ENCODE measurements around the gene NOXA1.
"Not testable (repeated sequence)": the region's sequence is repeated elsewhere in the genome, so short reads cannot be mapped to it uniquely, and the experiment has no call there.

The NOXA1 gene

DNA sequence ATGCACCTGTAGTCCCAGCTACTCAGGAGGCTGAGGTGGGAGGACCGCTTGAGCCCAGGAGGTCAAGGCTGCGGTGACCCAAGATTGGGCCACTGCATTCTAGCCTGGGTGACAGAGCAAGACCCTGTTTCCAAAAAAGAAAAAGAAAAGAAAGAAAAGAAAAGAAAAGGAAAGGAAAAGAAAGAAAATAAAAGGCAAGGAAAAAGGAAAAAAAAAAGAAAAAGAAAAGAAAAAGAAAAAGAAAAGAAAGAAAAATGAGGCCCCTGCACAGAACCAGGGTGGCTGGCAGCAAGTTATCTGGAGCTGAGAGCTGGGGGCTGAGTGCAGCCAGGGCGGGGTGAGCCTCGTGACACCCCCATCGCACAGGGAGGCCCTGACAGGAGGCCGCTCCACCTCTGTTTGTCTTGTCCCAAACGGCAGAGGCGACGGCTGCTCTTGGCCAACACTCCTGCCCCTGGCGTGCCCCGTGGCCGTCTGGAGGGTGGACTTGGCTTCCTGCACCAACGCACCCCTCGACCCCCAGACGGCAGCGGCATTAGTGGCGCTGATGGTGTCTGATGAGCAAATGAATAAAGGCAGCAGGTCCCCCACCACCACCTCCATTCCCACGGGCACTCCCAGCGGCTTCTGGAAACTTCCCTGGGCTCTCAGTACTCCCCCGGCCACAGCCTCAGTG, 17.0 kb upstream of the NOXA1 start:
- DNase-seq (ENCODE audit: low spot score), result no peak

DNA sequence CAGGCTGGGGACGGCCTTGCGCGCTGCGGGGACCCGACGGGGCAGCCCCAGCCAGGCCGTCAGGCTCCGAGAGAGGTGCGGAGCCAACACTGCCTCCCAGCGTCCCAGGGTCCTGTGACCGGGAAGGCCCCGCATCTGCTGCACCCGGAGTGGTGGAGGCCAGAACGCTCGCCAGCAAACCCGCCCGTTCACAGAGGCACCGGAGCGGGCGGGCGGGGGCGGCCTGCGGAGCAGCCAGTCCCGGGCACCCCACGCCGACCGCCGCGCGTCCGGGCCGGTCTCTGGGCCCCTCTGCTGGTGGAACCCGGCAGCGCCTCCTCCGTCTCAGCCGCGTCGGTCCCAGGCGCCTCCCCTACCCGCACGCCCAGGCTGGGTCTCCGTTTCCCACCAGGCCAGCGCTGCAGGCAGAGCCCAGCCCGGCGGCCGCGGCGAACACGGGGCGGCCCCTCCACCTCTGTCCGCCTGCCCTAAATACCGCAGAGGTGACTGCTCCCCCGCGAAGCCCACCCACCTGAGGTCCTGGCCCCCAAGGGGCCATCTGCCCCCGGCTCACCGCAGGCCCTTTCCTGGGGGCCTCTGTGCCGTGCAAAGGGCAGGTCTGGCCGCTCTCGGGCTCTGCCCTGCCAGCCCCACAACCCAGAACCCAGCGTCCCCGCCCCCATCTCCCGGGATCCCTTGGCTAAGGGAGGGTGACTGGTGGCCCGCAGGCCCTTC, 16.2 kb upstream of the NOXA1 start:
- peak; percentile 48 for DNase-seq (ENCODE audit: low spot score)

DNA sequence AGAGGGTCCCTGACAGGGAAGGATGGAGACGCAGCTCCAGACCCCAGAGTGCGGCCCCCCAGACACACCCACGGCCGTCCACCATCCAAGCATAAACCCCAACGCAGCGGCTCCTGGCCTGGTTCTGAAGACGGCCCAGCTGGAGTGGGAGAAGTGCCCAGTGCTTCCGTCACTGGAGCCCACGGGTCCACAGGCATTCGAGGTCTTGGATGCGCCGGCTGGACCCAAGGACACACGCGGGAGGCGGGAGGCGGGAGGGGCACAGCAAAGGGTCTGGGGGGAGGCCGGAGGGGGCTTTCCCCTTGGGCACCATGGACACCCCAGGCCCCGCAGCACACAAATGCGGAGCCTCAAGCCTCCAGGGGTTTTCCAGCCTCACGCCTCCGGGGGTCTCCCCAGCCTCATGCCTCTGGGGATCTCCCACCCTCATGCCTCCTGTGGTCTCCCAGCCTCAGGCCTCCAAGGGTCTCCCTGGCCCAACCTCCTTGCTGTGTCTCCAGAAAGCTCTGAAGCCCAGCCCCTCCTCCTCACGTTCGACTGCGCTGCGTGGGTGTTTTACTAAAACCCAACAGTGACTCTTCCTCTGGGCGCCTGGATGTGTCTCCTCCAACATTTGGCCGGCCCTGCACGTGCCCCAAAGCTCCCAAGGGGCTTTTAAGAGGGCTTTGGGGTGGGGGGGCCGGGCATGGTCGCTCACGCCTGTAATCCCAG, 15.4 kb upstream of the NOXA1 start:
- DNase-seq (ENCODE audit: low spot score), result no peak

DNA sequence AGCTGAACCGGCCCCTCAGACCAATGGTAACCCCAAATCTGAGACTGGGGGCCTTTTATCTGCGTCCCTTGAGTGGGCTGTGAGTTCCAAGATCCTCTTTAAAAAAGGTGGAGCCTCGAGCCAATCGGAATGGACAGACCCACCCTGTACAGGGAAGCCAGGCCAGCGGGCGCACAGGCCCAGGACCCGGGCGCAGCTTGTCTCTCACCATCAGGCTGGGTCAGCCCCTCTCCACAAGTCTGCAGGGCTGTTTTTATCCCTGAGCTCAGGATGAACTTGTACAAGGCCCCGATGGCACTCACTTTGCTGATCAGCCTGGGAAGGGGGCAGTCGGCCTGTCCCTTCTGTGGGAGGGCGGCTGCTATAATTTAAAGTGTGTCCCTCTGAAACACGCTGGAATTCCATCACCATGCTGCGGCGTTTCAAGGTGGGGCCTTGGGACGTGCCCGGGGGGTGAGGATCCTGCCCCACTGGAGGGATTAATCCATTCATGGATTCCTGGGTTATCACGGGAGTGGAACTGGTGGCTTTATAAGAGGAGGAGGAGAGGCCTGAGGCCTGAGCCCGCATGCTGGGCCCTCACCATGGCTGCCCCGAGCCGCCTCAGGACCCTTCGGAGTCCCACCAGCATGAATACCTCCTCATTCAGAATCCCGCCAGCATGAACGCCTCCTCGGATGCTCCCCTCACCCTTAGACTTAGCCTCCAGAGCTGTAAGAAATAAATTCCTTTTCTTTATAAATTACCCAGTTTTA, 14.4 kb upstream of the NOXA1 start:
- no peak for DNase-seq (ENCODE audit: low spot score)

DNA sequence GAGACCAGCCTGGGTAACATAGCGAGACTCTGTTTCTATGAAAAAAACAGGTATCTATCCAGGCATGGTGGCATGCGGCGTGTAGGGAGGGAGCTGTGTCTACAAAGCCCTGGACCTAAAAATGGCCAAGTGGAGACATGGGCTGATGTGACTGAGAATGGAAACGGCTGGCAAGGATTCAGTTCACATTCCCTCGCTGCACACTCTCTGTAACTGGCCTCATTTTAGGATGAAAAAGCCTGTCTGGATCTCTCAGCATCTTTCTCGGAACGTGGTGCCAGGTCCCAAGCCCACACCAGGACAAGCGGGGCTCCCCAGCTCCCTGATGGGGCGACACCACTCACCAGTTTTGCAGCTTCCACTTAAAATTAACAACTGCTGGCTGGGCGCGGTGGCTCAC, 13.7 kb upstream of the NOXA1 start:
- no peak for DNase-seq (ENCODE audit: low spot score)

DNA sequence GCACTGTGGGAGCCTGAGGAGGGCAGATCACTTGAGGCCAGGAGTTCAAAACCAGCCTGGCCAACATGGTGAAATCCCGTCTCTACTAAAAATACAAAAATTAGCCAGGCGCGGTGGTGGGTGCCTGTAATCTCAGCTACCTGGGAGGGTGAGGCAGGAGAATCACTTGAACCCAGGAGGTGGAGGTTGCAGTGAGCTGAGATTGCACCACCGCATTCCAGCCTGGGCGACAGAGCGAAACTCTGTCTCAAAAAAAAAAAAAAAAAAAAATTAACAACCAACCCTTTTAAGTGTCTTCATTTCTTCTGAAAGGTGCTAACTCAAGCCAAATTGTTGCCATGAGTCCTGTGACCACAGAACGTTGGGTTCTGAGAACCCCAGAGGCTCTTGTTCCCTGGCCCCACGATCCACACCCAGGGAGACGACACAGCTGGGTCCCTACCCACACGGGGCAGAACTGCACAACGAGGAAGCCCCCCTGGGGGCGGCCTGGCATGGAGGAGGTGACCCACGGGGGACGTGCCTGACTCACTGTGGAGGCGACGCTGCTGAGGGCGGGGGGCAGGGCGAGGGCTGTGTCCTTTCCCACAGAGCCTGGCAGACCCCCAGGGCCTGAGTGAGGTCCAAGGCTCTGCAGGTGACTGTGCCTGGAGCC, 12.8 kb upstream of the NOXA1 start:
- DNase-seq (ENCODE audit: low spot score), result not testable (repeated sequence)

DNA sequence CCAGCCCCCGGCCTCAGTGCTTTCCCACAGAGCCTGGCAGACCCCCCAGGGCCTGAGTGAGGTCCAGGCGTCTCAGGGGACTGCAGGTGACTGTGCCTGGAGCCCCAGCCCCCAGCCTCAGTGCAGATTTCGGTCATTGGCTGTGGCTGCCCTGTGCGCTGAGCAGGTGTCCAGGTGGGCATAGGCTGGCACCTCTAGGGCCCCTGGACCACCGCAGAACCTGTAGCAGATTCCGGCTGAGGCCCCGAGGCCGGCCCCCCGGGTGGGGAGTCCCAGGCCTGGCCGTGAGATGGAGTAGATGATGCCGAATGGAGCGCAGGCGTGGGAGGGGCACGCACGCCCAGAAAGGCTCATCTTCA, 12.3 kb upstream of the NOXA1 start:
- DNase-seq (ENCODE audit: low spot score), result no peak

DNA sequence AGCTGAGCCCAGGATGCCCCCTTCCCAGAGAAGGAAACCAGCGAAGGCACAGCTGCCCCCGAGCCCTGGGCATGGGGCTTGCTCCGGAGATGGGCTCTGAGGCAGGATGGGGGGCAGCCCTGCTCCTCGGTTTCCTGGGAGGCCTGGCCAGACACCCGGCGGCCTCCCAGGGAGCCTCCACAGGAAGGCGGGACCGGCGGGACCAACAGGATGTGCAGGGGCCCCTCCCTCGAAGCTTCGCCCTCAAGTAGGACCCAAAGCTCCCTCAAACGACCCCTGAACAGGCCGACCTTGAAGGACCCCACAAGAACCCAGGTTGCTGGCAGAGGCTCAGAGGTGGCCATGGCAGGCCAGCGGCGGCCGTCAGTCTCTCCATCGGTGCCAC, 11.9 kb upstream of the NOXA1 start:
- DNase-seq (ENCODE audit: low spot score), result no peak

DNA sequence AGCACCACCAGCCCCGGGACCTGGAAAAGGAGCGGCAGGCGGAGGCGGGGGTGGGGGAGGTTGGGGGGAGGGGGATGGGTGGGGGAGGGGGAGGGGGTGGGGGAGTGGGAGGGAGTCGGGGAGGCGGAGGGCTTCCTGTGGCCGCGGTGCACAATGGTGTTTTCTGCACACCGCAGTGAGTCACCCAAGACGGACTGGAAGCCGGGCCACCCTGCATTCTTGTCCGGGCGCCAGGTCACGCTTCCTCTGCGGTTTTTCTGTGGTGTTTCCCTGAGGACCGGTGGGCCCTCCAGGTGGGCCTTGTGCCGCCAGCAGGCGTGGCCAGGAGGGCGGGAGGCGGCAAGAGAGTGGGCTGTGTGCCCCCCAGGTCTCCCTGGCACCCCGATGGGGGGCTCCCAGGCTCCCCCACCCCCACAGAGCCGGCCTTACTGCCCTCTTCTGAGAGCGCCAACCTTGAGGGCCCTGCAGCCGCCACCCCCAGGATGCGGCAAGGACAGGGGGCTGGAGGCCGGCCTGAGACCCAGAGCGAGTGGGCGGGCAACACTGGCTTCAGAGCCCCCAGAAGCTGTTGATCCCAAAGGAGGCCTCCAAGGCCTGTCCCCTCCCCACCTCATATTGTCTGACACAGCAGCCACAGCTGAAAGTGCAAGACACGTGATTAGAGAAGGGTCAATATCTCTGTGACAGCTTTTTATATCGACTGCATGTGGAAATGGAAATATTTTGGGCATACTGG, 11.4 kb upstream of the NOXA1 start:
- peak; percentile 60 for DNase-seq (ENCODE audit: low spot score)

DNA sequence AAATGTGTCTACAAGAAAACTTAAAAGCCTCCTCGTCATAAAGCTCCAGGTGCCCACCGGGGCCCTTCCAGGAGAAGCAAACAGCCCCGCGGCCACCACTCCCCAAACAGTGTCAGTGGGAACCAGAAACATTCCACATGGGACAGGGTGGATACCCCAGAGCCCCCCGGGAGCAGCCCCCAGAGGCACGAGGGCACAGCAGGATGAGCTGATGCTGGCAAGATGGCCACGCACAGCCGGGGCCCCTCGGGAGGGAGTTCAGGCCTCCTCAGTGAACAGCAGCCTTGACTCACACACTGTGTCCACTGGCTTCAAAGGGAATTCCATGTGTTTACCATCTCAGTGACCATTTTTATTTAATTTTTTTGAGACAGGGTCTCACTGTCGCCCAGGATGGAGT, 10.8 kb upstream of the NOXA1 start:
- DNase-seq (ENCODE audit: low spot score), result no peak

DNA sequence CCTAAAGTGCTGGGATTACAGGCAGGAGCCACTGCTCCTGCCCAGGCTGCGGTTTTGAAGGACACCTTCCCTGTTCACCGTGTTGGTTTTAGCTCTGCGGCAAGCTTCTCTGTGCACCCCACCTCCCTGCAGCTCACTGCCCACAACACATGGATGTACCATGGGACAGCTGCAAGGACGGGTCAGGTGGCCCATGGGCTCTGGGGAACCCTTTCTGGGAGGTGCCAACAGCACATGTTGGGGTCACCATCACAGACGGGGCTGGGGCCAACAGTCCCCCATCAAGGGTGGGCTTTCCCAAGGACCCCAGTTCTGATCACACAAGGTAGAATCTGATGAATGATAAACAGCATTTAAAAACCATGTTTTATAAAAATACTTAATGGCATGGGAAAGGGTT, 7.7 kb upstream of the NOXA1 start:
- no peak for DNase-seq (ENCODE audit: low spot score)

DNA sequence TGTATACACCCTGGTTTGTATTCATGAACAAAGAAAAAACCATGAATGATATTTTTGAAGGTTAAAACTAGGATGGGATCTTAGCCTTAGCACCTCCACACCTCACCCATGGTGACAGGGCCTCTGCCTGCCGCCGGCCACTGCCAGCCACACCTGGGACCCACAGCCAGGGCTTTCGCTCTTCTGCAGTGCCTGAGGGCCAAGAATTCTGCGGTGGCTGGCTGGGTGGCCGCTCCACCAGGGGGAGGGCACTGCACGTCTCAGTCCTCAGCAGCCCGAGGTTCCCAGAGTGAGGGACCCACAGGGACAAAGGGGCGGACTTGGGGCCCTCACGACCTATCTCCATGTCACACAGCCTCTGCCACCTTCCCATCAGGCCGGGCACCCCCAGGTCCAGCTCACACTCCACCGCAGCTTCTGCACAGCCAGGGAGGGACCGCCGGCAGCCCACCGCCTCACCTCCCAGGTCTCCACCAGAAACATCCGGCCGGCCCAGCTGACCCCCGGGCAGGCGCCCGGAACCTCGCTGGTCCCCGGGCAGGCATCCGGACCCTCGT, 7.1 kb upstream of the NOXA1 start:
- DNase-seq (ENCODE audit: low spot score), result no peak

DNA sequence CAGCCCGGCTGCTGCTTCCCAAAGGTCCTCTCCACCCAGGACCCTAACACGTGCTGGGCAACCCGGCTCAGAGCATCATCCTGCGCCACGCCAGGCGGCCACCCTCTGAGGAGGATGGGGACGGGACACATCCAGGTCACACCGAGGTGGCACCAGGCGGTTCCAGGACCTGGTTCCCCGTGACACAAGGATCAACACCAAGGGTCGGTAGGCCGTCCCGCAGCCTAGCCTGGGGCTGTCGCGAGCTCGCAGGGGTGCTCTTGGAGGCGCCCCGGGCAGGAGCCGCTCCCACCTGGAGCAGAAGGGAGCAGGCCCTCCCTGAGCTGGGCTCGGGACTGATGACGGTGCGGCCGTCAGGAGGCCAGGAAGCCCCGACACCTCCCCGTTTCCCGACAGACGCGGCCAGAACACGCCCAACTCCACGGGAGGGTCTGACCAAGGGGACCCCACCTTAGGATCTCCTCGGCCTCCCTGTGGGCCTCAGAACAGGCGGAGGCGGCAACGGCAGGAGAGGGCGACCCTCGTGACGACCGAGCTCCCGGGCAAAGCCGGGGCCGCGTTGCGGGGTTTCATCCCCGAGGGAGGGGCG, 6.5 kb upstream of the NOXA1 start:
- no peak for DNase-seq (ENCODE audit: low spot score)

DNA sequence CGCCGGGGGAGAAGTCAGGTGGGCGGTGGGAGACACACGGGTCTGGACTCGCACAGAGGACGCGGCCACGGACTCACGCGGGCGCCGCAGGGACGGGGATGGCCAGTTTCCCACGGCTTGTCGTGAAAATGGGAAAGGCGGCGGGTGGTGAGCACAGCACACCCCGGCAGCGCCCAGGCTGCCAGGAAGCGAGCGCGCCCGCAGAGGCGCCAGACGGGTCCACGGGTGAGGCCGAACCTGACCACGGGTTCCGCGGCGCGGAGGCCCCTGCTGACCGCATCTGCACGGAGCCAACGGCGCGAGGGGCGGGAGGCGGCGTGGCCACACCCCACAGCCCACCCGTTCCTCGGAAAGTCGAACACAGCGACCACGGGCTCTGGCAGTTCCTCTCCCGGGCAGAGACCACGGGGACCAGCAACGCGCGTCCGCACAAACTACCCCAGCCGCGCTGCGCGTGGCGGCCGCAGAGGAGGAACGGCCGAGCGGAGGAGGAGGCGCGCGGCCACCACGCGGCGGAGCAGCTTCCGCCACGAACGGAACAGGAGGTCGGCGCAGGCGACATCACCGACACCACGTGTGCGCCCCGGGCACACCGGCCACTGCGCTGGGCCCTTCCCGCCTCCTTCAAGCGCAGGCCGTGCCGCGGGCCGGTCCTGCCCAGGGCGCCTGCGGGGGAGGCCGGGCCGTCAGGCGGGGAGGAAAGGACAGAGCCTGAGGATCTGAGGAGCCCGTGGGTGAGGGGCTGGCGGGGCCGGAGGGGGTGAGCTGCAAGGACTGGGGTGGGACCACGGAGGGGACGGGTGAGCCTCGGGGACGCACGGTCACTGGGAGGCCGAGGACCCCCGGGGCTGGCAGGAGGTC, 5.8 kb upstream of the NOXA1 start:
- no peak for DNase-seq (ENCODE audit: low spot score)

DNA sequence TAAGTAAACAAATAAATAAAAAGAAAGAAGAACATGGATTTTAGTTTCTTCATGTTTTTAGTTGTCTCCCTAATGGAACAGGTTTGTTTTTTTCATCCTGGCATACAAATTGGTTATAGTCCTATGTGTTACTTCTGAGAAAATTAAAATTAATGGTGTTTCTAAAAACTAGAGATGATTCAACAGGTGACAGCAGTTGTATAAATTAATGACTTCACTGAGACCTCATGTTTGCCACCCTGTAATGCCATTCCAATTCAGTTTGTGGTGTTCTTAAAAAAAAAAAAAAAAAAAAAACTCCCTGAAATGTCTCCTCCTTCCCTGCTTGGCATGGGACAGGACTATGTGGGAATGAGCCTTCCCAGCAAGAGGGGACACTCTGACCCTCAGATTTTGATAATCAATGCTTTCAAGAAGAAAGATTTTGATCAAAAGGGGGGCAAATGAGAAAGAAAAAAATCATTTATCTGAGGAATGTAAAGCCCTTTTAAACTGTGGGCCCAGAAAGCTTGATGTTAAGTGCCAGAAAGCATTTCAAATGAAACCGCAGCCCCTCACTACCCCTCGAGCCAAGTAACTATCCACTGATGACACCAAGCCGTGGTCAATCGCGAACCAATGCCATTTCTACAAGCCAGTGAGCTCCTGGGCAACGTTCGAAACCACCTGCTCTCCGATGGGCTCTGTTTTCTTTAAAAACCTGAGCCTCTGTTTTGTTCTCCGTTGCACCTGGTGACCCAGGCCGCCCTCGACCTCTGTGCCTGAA, 1.2 kb upstream of the NOXA1 start:
- DNase-seq (ENCODE audit: low spot score), result no peak

DNA sequence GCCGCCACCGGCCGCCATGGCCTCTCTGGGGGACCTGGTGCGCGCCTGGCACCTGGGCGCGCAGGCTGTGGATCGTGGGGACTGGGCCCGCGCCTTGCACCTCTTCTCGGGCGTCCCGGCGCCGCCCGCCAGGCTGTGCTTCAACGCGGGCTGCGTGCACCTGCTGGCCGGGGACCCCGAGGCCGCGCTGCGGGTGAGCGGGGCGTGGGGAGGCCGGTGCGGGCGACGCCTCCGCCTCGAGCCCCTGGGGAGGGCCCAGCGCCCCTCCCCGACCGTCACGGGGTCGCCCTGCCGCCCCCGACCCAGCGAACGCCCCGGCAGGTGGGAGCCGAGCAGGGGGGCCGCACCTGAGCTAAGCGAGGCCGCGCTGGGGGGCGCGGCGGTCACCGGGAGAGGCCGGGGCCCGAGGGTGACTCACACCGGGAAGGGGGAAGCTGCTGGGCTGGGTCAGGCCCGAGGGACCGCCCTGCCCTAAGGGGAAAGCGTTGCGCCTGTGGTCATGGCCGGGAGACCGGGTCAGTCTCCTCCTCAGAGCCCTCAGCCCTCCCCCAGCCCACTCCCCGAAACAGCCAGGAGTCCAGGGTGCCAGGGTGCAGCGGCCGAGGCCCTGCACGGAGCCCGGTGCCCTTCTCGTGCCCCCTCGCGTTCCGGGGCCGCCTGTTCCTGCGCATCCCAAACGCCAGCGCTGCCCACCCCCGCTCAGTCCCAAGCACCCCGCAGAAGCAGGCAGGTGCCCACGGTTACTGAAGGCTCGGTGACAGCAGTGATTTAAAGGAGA, 510 bp downstream of the NOXA1 start:
- no peak for DNase-seq (ENCODE audit: low spot score)

DNA sequence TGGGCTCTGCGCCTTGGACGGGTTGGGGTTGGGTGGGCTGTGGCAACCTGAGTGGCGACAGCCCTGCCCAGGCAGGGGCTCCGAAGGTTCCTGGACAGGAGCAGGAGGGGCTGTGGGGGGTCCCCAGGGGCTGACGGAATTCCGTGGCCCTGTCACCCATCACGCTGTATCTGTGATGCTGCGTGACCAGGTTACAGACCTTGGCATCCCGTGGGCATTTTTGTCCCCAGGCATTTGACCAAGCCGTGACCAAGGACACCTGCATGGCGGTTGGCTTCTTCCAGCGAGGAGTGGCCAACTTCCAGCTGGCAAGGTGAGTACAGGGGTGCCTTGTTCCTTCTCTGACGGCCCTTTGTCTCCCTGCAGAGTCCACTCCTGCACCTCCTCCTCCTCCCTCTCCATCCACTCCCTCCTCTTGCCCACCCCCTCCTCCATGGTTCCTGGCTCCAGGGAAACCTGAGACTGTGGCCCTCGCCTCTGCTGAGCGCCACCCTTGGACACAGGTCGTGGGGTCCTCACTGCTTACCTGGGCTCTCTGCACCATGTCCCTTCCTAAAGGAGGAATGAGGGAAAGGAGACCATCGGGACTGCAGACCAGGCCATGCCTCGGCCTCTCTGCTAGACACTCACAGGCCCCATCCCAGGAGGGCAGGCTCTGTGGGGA, 3.0 kb downstream of the NOXA1 start:
- no peak for DNase-seq (ENCODE audit: low spot score)

All from activated CD4-positive, alpha-beta T cell treated with anti-CD3 and anti-CD28 coated beads, Interleukin-2, Interleukin-4, amounts not matched to agents 100 ng/mL and 50 ng/mL, durations not matched to agents 16 hours and 8 hours (primary cell).